ENCODE results near the gene BMP7. TPM values are rescaled to one million over a fixed set of nuclear protein-coding genes. Genes with fewer than 3 reads are reported as not detected.

The BMP7 gene
- total and polyA plus RNA-seq, 7 donors, result under 0.01 to 5.4 (median 2.5) TPM

DNA sequence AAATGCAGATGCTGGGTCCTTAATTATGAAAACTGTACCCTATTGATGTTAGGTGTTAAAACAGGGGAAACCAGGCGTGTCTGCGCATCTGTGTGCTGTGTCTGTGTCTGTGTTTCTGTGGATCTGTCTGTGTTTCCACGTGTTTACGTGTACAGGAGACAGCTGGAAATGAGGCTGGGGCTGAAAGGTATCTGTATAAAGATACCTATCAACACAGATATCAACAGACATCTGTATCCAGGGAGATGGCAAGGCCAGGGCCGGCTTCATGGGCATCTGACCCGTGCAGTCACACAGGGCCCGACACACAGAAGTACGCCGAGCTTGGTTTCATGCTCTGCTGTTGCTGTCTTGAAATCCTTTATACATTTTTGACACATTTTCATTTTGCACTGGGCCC lies 48.6 kb downstream of the BMP7 start:
- Histone ChIP-seq H3K36me3 (no peaks in the 10 kb centered on the region), H3K4me1 (peaks cover 0 to 4% (median 3%) of the 10 kb centered on the region in 4 donors), H3K9me3 (no peaks in the 10 kb centered on the region), H3K27ac (no peak overlapping the region), H3K4me3 (no peak overlapping the region), H3K27me3 (no peaks in the 10 kb centered on the region)
- no peak for DNase-seq
- 75 to 84% methylated on average over 9 of the region's 9 CpGs for WGBS, 2 donors
- TF ChIP-seq POLR2A (IDR thresholded peaks at IDR 0.05) (no peak), POLR2AphosphoS5 (IDR thresholded peaks at IDR 0.05) (no peak), EP300 (IDR thresholded peaks at IDR 0.05) (no peak)
- TF ChIP-seq, protein P1, sequence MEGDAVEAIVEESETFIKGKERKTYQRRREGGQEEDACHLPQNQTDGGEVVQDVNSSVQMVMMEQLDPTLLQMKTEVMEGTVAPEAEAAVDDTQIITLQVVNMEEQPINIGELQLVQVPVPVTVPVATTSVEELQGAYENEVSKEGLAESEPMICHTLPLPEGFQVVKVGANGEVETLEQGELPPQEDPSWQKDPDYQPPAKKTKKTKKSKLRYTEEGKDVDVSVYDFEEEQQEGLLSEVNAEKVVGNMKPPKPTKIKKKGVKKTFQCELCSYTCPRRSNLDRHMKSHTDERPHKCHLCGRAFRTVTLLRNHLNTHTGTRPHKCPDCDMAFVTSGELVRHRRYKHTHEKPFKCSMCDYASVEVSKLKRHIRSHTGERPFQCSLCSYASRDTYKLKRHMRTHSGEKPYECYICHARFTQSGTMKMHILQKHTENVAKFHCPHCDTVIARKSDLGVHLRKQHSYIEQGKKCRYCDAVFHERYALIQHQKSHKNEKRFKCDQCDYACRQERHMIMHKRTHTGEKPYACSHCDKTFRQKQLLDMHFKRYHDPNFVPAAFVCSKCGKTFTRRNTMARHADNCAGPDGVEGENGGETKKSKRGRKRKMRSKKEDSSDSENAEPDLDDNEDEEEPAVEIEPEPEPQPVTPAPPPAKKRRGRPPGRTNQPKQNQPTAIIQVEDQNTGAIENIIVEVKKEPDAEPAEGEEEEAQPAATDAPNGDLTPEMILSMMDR (IDR thresholded peaks at IDR 0.05), result no peak
- intact Hi-C loops (cut with DNase I), result no loop called here

DNA sequence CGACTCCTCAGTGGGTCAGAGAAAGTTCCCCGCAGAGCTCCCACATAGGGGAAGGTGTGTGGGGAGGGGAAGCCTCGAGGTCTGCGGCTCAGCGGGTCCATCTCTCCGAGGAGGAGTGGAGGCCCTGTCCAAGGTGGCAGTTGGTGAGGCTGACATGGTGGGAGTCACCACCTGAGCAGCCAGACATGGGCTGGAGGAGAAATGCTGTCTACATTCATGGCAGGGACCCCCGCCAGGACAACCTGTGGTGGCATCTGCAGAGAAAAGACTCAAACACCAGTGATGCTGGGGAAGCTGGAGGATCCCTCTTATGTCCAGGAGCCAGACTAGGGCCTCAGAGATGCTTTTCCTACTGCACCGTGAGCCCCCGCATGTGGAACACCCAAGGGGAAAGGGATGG lies 49.8 kb downstream of the BMP7 start:
- 72 to 78% methylated on average over 9 of the region's 9 CpGs for WGBS, 2 donors
- DNase-seq, result no peak
- intact Hi-C loops (cut with DNase I), result no loop called here
- Histone ChIP-seq H3K36me3 (no peaks in the 10 kb centered on the region), H3K27me3 (no peaks in the 10 kb centered on the region), H3K9me3 (no peaks in the 10 kb centered on the region), H3K4me1 (peaks cover 0 to 15% (median 13%) of the 10 kb centered on the region in 4 donors), H3K27ac (no peak overlapping the region), H3K4me3 (no peak overlapping the region)
- TF ChIP-seq EP300 (IDR thresholded peaks at IDR 0.05), result no peak
- TF ChIP-seq, protein P1 (IDR thresholded peaks at IDR 0.05), result no peak
- TF ChIP-seq POLR2AphosphoS5 (IDR thresholded peaks at IDR 0.05), result no peak
- no peak for TF ChIP-seq POLR2A (IDR thresholded peaks at IDR 0.05)

DNA sequence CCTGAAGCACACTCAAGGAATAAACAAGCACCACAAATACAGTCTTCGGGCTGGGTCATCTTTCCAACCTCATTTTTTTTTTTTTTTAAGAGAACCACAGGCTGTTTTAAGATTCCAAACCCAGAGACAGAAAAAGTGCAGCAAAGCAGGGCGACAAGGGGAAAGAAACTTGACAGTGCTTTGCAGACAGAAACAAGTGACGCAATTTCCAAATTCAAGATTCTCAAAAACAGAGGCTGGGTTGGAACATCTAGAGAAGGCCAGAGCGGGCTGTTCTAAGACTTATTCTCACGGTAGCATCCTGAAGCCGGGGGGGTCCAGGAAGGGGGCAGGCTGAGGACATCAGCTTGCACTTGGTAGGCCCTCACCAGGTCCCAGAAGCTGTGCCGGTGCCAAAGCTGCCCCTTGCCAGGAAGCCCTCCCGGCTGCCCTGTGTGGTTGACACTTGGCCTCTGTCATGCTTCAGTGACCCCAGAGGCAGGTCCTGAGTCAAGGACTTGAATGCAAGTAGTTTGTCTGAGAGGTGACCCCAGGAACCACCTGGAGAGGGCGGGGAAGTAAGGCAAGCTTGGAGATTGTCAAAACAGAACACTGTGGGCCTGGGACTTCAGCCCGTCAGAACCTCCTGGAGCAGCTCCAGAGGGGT lies 50.5 kb downstream of the BMP7 start:
- DNase-seq, result no peak
- no peaks in the 10 kb centered on the region for H3K27me3 ChIP-seq
- intact Hi-C loops (cut with DNase I), result no loop called here
- 85 to 89% methylated on average over 10 of the region's 10 CpGs for WGBS, 2 donors
- H3K4me3 ChIP-seq, result no peak overlapping the region
- TF ChIP-seq EP300 (IDR thresholded peaks at IDR 0.05), result no peak
- TF ChIP-seq, protein P1 (IDR thresholded peaks at IDR 0.05), result no peak
- no peak for TF ChIP-seq POLR2AphosphoS5 (IDR thresholded peaks at IDR 0.05)
- no peak for TF ChIP-seq POLR2A (IDR thresholded peaks at IDR 0.05)
- H3K9me3 ChIP-seq, result no peaks in the 10 kb centered on the region
- no peaks in the 10 kb centered on the region for H3K36me3 ChIP-seq
- H3K4me1 ChIP-seq, result peaks cover 0 to 15% (median 13%) of the 10 kb centered on the region in 4 donors
- no peak overlapping the region for H3K27ac ChIP-seq

DNA sequence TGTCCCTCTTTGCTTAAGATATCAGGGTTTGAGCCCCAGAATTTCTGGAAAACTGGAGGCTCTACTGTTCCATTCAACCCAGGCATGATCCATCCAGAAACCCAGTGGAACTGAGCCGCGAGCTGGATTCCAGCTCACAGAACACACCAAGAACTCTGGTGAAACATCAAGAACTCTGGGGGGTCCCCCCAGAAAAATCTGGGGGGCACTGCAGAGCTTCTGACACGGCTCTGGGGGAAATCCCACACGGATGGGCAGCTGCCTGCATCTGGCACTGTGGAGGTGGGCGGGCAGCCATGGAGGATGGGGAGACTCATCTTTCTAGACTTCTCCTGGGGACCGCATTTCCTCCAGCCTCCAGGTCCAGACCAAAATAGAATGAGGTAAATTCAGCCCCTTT lies 51.0 kb downstream of the BMP7 start:
- no peak for DNase-seq
- no peaks in the 10 kb centered on the region for H3K36me3 ChIP-seq
- no peaks in the 10 kb centered on the region for H3K27me3 ChIP-seq
- TF ChIP-seq, protein P1 (IDR thresholded peaks at IDR 0.05), result no peak
- TF ChIP-seq EP300 (IDR thresholded peaks at IDR 0.05), result no peak
- TF ChIP-seq POLR2A (IDR thresholded peaks at IDR 0.05), result no peak
- no peak for TF ChIP-seq POLR2AphosphoS5 (IDR thresholded peaks at IDR 0.05)
- peaks cover 0 to 15% (median 13%) of the 10 kb centered on the region in 4 donors for H3K4me1 ChIP-seq
- no peak overlapping the region for H3K27ac ChIP-seq
- intact Hi-C loops (cut with DNase I), result no loop called here
- no peaks in the 10 kb centered on the region for H3K9me3 ChIP-seq
- 88 to 90% methylated on average over 6 of the region's 6 CpGs for WGBS, 2 donors
- no peak overlapping the region for H3K4me3 ChIP-seq

DNA sequence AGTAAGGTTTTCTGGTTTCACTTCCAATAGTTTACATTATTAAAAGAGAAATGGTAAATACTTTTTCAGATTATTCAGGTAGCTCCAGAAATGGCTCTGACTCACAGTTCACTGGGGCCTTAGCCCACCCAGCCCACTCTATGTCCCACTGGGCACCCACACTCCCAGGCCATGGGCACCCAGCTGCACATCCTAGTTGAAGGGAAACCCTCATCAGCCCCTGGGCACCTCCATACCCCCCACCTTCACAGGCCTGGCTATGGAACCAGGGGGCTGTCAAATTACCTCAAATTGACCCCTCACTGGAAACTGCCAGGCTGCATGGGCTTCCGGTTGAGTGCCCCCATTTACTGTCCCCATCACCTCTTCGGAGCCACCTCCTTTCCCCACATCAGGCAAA lies 51.5 kb downstream of the BMP7 start:
- 96 to 97% methylated on average over 2 of the region's 2 CpGs for WGBS, 2 donors
- DNase-seq, result no peak
- intact Hi-C loops (cut with DNase I), result no loop called here
- H3K4me3 ChIP-seq, result no peak overlapping the region
- H3K4me1 ChIP-seq, result peaks cover 0 to 15% (median 13%) of the 10 kb centered on the region in 4 donors
- no peak overlapping the region for H3K27ac ChIP-seq
- H3K27me3 ChIP-seq, result no peaks in the 10 kb centered on the region
- TF ChIP-seq POLR2AphosphoS5 (IDR thresholded peaks at IDR 0.05) (no peak), POLR2A (IDR thresholded peaks at IDR 0.05) (no peak), EP300 (IDR thresholded peaks at IDR 0.05) (no peak)
- TF ChIP-seq, protein P1 (IDR thresholded peaks at IDR 0.05), result no peak
- no peaks in the 10 kb centered on the region for H3K9me3 ChIP-seq
- H3K36me3 ChIP-seq, result no peaks in the 10 kb centered on the region

All from sigmoid colon (tissue), 7 donors.